ENCODE results near the gene WDR26. TPM values are rescaled to one million over a fixed set of nuclear protein-coding genes. Genes with fewer than 3 reads are reported as not detected.
A peak's percentile ranks its signal among the peaks of the same experiment; 100 is the strongest.

The WDR26 gene
- total RNA-seq, 2 experiments from 2014 or later: 173 to 176 TPM

DNA sequence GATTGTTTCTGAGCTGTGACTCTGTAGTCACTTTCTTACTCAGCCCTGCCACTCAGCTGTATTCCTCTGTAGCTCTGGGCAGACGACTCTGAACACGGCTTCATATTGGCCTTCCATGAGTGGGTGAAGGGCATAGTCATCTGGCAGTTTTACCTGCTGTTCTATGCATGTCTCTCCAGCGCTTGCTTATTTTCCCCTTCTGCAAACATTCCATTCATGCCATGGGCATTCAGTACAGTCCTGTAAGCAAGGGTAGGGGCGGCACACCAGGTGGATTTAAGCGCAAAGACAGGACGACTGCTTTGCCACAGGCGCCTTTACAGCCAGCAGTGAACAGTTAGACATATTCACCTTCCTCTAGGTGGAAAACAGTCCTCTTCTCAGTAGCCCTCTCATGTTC, 4.4 kb upstream of the WDR26 start:
- Mint-ChIP-seq H3K9me3 (no peaks in the 10 kb centered on the region), H3K4me3 (no peak overlapping the region), H3K4me1 (ENCODE audit: low read depth) (peaks cover 29% of the 10 kb centered on the region), H3K27me3 (no peaks in the 10 kb centered on the region), H3K36me3 (ENCODE audit: low read depth) (peaks cover 34% of the 10 kb centered on the region), H3K27ac (no peak overlapping the region)
- no peak for ATAC-seq (ENCODE audit: poor library complexity)
- TF ChIP-seq, protein P1, sequence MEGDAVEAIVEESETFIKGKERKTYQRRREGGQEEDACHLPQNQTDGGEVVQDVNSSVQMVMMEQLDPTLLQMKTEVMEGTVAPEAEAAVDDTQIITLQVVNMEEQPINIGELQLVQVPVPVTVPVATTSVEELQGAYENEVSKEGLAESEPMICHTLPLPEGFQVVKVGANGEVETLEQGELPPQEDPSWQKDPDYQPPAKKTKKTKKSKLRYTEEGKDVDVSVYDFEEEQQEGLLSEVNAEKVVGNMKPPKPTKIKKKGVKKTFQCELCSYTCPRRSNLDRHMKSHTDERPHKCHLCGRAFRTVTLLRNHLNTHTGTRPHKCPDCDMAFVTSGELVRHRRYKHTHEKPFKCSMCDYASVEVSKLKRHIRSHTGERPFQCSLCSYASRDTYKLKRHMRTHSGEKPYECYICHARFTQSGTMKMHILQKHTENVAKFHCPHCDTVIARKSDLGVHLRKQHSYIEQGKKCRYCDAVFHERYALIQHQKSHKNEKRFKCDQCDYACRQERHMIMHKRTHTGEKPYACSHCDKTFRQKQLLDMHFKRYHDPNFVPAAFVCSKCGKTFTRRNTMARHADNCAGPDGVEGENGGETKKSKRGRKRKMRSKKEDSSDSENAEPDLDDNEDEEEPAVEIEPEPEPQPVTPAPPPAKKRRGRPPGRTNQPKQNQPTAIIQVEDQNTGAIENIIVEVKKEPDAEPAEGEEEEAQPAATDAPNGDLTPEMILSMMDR (IDR thresholded peaks at IDR 0.05): no peak
- no peak overlapping the region for H3K27ac ChIP-seq (ENCODE audit: low read depth in 1 of 2, low read length in 2 of 2)
- ChIA-PET CTCF (interaction anchor here (1.0 kb wide), 1 partner anchor 18 kb away, joined by 5 read pairs; no protein-coding TSS in a partner anchor), POLR2A (no interaction called here)
- H3K4me1 ChIP-seq (ENCODE audit: insufficient read depth, low read length): peaks cover 14% of the 10 kb centered on the region
- H3K4me3 ChIP-seq (ENCODE audit: low read length): no peak overlapping the region
- intact Hi-C loops (cut with DNase I, micrococcal nuclease): loop anchor here (5.0 to 10.0 kb wide), 3 partner anchors 322 to 1724 kb away; partner anchors contain the start of genes AIDA (in 1 of the 2), BROX (in 1 of the 2) and TP53BP2 (in 1 of the 2)
- H3K9me3 ChIP-seq (ENCODE audit: control insufficient read depth in 1 of 2, insufficient read depth in 1 of 2, low read length in 2 of 2): no peaks in the 10 kb centered on the region
- no peak for DNase-seq
- peaks cover 3% of the 10 kb centered on the region for H3K36me3 ChIP-seq (ENCODE audit: insufficient read depth, low read length)
- no peaks in the 10 kb centered on the region for H3K27me3 ChIP-seq (ENCODE audit: control insufficient read depth in 1 of 2, insufficient read depth in 2 of 2, low read length in 2 of 2)

DNA sequence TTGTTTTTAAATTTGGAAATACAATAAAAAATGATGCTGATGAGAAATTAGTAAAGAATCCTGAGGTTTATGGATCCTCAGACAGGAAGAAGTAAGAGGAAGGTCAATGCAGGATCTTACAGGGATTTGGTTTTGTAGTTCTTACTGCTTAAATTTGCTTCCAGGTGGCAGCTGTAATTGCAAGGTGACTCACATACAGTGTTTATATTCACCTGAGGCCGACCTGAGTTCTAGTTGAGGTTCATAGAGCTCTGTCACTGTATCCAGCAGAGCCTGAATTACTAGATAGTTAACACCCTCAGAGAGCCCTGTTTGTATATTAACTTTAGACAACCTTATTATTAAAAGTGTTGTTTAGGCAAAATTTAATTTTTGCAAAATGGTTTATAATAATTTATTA, 1.4 kb upstream of the WDR26 start:
- peak overlapping the region; percentile 100 for H3K27ac Mint-ChIP-seq
- peaks cover 45% of the 10 kb centered on the region for H3K36me3 Mint-ChIP-seq (ENCODE audit: low read depth)
- H3K4me3 Mint-ChIP-seq: peak overlapping the region; percentile 99
- TF ChIP-seq, protein P1 (IDR thresholded peaks at IDR 0.05): no peak
- ChIA-PET POLR2A (interaction anchor here (0.8 to 3.4 kb wide), 6 partner anchors 7 to 253 kb away, joined by 3 to 12 read pairs (median 9); partner anchors contain the start of genes DEGS1 and NVL), CTCF (interaction anchor here (1.4 to 3.0 kb wide), 2 partner anchors 9 to 21 kb away, joined by 5 to 13 read pairs; no protein-coding TSS in a partner anchor)
- no peaks in the 10 kb centered on the region for H3K9me3 ChIP-seq (ENCODE audit: control insufficient read depth in 1 of 2, insufficient read depth in 1 of 2, low read length in 2 of 2)
- peak overlapping the region; percentile 91 to 95 for H3K27ac ChIP-seq (ENCODE audit: low read depth in 1 of 2, low read length in 2 of 2)
- H3K27me3 ChIP-seq (ENCODE audit: control insufficient read depth in 1 of 2, insufficient read depth in 2 of 2, low read length in 2 of 2): no peaks in the 10 kb centered on the region
- H3K4me1 Mint-ChIP-seq (ENCODE audit: low read depth): peaks cover 50% of the 10 kb centered on the region
- peaks cover 9% of the 10 kb centered on the region for H3K36me3 ChIP-seq (ENCODE audit: insufficient read depth, low read length)
- intact Hi-C loops (cut with DNase I, micrococcal nuclease): loop anchor here (1.0 to 10.0 kb wide), 5 partner anchors 21 to 1721 kb away; partner anchors contain the start of genes AIDA (in 1 of the 2), BROX (in 1 of the 2) and TP53BP2 (in 1 of the 2)
- peaks cover 26% of the 10 kb centered on the region for H3K4me1 ChIP-seq (ENCODE audit: insufficient read depth, low read length)
- ATAC-seq (ENCODE audit: poor library complexity) (no peak), DNase-seq (peak in 1 of 14 experiments; percentile 9)
- H3K4me3 ChIP-seq (ENCODE audit: low read length): no peak overlapping the region
- no peaks in the 10 kb centered on the region for H3K27me3 Mint-ChIP-seq
- H3K9me3 Mint-ChIP-seq: no peaks in the 10 kb centered on the region

DNA sequence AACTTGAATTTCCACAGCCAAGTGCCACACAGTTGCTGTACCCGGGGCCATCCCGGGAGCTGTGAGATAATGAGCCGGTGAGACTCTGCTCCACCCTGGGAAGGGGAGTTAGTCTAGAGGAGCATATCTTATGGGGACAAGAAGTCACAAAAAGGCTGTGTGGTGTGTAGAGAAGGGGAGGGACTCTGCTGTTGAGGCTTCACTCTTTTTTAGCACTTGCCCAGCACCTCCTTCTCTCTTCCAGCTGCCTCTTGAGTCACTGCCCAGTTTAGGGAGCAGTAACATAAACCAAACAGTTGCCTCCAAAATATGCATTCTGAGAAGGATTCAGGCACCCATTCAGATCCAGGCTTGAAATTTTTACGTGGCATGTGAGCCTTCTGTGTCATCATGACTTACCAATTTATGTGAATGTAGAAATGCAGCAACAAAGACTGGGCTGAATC, 744 bp upstream of the WDR26 start:
- peak overlapping the region; percentile 100 for H3K27ac Mint-ChIP-seq
- peaks cover 9% of the 10 kb centered on the region for H3K36me3 ChIP-seq (ENCODE audit: insufficient read depth, low read length)
- intact Hi-C loops (cut with DNase I, micrococcal nuclease): loop anchor here (1.0 to 10.0 kb wide), 5 partner anchors 21 to 1721 kb away; partner anchors contain the start of genes AIDA (in 1 of the 2), BROX (in 1 of the 2) and TP53BP2 (in 1 of the 2)
- peak overlapping the region; percentile 84 for H3K4me3 ChIP-seq (ENCODE audit: low read length)
- POLR2A ChIA-PET: interaction anchor here (1.1 to 3.4 kb wide), 11 partner anchors 8 to 321 kb away, joined by 3 to 12 read pairs (median 7); partner anchors contain the start of genes DEGS1, FBXO28 and NVL
- H3K27ac ChIP-seq (ENCODE audit: low read depth in 1 of 2, low read length in 2 of 2): peak overlapping the region; percentile 91 to 95
- peaks cover 56% of the 10 kb centered on the region for H3K4me1 Mint-ChIP-seq (ENCODE audit: low read depth)
- CTCF ChIA-PET: interaction anchor here (1.4 to 3.0 kb wide), 2 partner anchors 9 to 22 kb away, joined by 5 to 13 read pairs; no protein-coding TSS in a partner anchor
- ATAC-seq (ENCODE audit: poor library complexity): peak; percentile 15
- no peaks in the 10 kb centered on the region for H3K9me3 ChIP-seq (ENCODE audit: control insufficient read depth in 1 of 2, insufficient read depth in 1 of 2, low read length in 2 of 2)
- H3K27me3 Mint-ChIP-seq: no peaks in the 10 kb centered on the region
- H3K36me3 Mint-ChIP-seq (ENCODE audit: low read depth): peaks cover 50% of the 10 kb centered on the region
- H3K27me3 ChIP-seq (ENCODE audit: control insufficient read depth in 1 of 2, insufficient read depth in 2 of 2, low read length in 2 of 2): no peaks in the 10 kb centered on the region
- peak overlapping the region; percentile 99 for H3K4me3 Mint-ChIP-seq
- peak in 3 of 14 experiments; percentile 19 to 45 (median 45) for DNase-seq
- TF ChIP-seq, protein P1 (IDR thresholded peaks at IDR 0.05): no peak
- no peaks in the 10 kb centered on the region for H3K9me3 Mint-ChIP-seq
- H3K4me1 ChIP-seq (ENCODE audit: insufficient read depth, low read length): peaks cover 29% of the 10 kb centered on the region
